ENCODE data around the gene PRX.
A peak's percentile ranks its signal among the peaks of the same experiment; 100 is the strongest.
"Not testable (repeated sequence)": the region's sequence is repeated elsewhere in the genome, so short reads cannot be mapped to it uniquely, and the experiment has no call there.

Gene PRX, protein sequence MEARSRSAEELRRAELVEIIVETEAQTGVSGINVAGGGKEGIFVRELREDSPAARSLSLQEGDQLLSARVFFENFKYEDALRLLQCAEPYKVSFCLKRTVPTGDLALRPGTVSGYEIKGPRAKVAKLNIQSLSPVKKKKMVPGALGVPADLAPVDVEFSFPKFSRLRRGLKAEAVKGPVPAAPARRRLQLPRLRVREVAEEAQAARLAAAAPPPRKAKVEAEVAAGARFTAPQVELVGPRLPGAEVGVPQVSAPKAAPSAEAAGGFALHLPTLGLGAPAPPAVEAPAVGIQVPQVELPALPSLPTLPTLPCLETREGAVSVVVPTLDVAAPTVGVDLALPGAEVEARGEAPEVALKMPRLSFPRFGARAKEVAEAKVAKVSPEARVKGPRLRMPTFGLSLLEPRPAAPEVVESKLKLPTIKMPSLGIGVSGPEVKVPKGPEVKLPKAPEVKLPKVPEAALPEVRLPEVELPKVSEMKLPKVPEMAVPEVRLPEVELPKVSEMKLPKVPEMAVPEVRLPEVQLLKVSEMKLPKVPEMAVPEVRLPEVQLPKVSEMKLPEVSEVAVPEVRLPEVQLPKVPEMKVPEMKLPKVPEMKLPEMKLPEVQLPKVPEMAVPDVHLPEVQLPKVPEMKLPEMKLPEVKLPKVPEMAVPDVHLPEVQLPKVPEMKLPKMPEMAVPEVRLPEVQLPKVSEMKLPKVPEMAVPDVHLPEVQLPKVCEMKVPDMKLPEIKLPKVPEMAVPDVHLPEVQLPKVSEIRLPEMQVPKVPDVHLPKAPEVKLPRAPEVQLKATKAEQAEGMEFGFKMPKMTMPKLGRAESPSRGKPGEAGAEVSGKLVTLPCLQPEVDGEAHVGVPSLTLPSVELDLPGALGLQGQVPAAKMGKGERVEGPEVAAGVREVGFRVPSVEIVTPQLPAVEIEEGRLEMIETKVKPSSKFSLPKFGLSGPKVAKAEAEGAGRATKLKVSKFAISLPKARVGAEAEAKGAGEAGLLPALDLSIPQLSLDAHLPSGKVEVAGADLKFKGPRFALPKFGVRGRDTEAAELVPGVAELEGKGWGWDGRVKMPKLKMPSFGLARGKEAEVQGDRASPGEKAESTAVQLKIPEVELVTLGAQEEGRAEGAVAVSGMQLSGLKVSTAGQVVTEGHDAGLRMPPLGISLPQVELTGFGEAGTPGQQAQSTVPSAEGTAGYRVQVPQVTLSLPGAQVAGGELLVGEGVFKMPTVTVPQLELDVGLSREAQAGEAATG (N-terminal part only)

DNA sequence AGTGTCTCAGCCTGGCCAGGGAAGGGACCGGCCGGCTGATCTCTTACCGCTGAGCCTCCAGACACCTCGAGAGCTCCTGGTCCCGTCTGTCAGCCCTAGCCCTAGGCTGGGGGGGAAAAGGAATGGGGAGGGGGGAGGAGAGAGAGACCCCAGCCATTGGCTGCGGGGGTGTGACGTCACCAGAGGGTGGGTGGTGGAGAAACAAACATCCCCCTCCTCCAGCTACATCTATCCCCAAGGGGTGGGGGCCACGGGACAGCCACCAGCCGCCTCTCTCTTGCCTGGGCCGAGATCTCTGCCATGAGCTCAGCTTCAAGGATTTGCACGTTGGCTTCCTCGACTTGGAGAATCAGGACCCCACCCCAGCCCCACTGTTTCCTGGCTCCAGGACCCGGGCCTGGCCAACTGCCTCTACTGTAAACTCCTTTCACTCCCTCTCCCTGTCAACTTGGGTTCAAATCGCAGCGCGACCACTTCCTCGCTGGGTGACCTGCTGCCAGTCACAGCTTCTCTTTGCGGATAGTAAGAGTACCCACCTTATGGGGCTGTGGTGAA, at the start of gene PRX:
PRX (minus strand) TSS at position 88 of the 555 bp plus-strand sequence. CDS start 5,446 bp downstream, outside the sequence.
- DNase-seq: peak; percentile 87

DNA sequence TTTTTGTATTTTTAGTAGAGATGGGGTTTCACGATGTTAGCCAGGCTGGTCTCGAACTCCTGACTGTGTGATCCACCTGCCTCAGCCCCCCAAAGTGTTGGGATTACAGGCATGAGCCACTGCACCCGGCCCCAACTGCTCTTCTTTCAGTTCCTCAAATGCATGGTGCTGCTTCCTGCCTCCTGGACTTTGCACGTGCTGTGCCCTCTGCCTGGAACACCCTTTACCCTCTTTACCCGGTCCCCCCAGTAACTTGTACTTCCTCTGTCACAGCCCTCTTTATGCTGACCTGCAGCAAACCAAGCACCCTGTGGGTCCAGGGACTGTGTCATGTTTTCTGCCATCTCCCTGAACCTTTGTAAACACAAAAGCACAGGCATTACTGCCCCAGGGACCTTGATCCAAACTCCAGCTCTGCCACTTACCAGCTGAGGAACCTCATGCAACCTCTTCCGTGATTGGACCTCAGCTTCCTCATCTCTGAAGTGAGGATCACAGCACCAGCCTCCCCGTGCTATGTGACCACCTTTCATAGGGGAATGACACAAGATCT, 48.6 kb upstream of the PRX start:
- no peak for DNase-seq

DNA sequence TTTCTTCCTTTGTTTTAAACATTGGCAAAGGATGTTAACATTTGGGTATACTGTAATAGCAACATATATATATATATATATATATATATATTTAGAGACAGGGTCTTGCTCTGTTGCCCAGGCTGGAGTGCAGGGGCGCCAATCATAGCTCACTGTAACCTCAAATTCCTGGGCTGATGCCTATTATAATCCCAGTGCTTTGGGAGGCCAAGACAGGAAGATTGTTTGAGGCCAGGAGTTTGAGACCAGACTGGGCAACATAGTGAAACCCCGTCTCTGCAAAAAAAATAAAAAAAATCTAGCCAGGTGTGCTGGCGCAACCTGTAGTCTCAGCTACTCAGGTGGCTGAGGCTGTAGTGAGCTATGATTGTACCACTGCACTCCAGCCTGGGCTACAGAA, 47.0 kb upstream of the PRX start:
- DNase-seq: no peak

DNA sequence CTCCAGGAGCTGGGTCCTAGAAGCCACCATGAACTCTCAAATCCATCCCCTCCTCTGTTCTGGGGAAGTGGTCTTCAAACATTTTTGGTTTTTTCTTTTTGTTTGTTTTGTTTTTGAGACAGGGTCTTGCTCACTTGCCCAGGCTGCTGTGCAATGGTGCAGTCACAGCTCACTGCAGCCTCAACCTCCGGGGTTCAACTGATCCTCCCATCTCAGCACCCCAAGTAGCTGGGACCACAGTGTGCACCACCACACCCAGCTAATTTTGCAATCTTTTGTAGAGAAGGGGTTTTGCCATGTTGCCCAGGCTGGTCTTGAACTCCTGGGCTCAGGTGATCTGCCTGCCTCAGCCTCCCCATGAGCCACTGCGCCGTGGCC, 45.4 kb upstream of the PRX start:
- DNase-seq: no peak

- no peak for DNase-seq
Observed at GRCh38 chr19:40457953-40458596, 44.9 kb upstream of the PRX start.

DNA sequence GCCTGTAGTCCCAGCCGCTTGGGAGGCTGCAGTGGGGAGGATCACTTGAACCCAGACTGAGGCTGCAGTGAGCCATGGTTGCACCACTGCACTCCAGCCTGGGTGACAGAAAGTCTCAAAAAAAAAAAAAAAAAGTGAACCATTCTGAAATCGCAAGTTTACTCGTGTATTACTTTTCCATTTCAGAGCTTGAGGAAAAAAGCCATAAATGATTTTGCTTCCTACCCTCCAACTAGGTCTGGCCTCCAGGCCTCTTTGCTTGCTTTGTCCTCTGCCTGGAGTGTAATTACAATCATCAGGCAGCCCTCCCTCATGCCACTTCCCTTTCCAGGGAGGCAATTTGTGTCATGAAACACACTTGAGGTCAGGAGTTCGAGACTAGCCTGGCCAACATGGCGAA, 43.9 kb upstream of the PRX start:
- no peak for DNase-seq

DNA sequence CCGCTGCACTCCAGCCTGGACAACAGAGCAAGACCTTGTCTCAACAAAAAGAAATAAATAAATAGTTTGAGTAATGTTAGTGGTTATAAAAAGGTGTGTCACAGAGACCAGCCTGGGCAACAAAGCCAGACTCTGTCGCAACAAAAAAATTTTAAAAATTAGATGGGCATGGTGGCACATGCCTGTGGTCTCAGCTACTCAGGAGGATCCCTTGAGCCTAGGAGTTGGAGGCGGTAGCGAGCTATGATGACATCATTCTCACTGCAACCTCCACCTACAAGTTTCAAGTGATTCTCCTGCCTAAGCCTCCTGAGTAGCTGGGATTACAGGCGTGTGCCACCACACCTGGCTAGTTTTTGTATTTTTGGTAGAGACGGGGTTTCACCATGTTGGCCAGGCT, 40.8 kb upstream of the PRX start:
- DNase-seq: not testable (repeated sequence)

GRCh38 chr19:40453151-40453735, 40.1 kb upstream of the PRX start:
- DNase-seq: no peak

DNA sequence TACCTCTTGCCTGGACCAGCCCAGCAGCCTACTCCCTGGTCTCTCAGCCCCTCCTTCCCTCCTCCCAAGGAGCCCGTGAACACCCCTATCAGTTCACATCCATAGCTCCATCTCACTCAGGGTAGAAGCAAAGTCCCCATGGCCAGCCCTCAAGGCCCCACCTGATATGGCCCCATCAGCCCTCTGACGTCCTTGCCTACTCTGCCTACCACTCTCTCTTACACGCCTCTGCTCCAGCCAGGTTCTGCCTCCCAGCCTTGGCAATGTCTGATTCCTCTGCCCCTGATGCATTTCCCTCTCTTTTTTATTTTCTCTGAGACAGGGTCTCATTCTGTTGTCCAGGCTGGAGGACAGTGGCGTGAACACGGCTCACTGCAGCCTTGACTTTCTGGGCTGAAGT, 38.8 kb upstream of the PRX start:
- DNase-seq: no peak

DNA sequence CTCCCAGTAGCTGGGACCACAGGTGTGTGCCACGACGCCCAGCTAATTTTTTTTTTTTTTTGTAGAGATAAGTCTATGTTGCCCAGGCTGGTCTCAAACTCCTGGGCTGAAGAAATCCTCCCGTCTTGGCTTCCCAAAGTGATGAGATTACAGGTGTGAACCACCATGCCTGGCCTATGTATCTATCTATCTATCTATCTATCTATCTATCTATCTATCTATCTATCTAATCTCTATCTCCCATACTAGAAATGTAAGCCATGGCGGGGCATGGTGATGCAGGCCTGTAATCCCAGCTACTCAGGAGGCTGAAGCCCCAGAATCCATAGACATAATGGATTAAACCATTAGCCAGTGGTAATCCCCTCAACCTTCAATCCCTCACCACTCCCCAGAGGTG, 37.5 kb upstream of the PRX start:
- DNase-seq: no peak

DNA sequence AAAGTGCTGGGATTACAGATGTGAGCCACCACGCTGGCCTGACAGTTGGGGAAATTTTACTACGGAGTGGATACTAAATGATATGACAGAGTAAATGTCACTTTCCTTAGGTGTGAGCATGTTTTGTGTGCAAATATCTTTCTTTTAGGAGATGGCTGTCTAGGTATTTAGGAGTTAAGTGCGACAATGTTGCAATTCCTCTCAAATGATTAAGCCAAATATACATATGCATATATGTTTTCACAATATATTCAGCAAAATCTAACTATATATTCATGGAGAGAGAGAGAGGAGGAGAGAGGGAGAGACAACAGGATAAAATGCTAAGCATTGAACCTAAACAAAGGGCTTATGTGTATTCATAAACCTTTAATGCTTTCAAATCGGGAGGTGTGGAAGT, 36.3 kb upstream of the PRX start:
- no peak for DNase-seq

- DNase-seq: no peak
Observed at GRCh38 chr19:40446263-40446784, 33.1 kb upstream of the PRX start.

DNA sequence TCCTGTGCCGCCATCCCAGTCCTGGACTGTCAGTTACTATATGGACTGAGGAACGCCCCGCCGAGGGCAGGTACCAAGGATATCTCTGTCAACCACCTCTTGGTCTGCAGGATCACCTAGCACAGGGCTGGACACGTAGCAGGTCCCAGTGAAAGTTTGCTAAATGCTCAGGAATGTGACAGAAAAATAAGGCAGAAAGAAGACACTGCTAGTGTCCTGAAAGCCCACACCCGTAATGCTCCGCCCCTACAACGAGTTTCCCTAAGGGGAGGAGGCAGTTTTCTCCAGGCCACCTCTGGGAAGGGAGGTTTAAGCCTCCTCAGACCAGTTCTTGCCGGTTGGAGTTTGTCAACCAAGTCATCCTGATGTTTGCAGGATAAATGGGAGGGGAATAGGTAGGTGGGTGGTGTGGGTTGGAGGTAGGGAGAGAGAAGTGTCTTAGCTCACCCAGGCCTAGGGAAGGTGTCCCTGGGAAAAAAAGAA, 32.6 kb upstream of the PRX start:
- peak; percentile 87 for DNase-seq

- DNase-seq: no peak
Observed at GRCh38 chr19:40444825-40445312, 31.7 kb upstream of the PRX start.

GRCh38 chr19:40444000-40444824, 31.0 kb upstream of the PRX start, which contains the start of gene SERTAD3:
SERTAD3 (minus strand) TSS chr19:40444335; CDS start chr19:40442080, 2,255 bp downstream.
- DNase-seq: peak; percentile 98

GRCh38 chr19:40443131-40443999, 30.2 kb upstream of the PRX start:
- DNase-seq: peak; percentile 100

GRCh38 chr19:40442328-40443130, 29.4 kb upstream of the PRX start:
- no peak for DNase-seq

GRCh38 chr19:40441719-40442253, 28.6 kb upstream of the PRX start:
- DNase-seq: no peak
